ENCODE data around the gene TSHZ2. TPM values are rescaled to one million over a fixed set of nuclear protein-coding genes. Genes with fewer than 3 reads are reported as not detected.
A peak's percentile ranks its signal among the peaks of the same experiment; 100 is the strongest.

Gene TSHZ2
- total RNA-seq, 1 donor from 2014 or later: 0.06 TPM

GRCh38 chr20:53003420-53004154 lies 31.4 kb downstream of the TSHZ2 start:
- no peak for TF ChIP-seq CTCF (conservative IDR thresholded peaks at IDR 0.05; ENCODE audit: low read depth, low read length)
- peak; percentile 55 for DNase-seq (ENCODE audit: low read depth)
- H3K4me3 ChIP-seq (ENCODE audit: low read depth, low read length): no peak overlapping the region

GRCh38 chr20:53004267-53004813 lies 32.2 kb downstream of the TSHZ2 start:
- no peak overlapping the region for H3K4me3 ChIP-seq (ENCODE audit: low read depth, low read length)
- DNase-seq (ENCODE audit: low read depth): no peak
- TF ChIP-seq CTCF (conservative IDR thresholded peaks at IDR 0.05; ENCODE audit: low read depth, low read length): no peak

DNA sequence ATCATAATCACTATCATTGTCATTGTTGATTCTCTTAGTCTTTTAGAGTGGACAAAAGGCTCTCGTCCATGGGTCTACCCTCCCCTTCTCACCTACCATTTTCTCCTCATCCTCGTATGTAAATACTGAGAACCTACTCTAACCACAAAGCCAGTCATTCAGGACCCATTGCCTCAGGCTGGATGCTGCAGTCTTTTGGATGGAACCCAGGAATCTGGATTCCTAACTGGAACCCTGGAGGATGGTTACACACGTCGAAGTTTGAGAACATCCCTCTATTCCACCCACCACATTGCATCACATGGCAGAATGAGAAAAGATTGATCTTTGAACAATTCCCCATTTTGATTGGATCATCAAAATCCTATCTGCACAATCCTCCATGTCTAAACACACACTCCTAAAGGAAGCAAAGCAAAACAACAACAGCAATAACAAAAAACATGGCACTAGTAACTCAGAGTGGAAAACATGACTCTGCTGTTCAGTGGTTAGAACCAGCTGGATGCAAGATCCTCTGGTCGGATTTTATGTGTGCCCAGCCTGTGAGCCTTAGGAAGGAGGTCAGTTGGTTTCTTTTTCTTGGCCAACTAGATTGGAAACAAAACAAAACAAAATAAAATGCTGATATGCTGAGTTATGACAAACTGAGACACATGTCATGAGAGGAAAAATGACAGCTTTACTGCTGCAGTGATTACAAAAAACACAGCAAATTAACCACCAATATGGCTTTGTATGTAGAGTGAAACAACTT lies 38.0 kb downstream of the TSHZ2 start:
- DNase-seq (ENCODE audit: low read depth): no peak
- TF ChIP-seq CTCF (conservative IDR thresholded peaks at IDR 0.05; ENCODE audit: low read depth, low read length): no peak
- H3K4me3 ChIP-seq (ENCODE audit: low read depth, low read length): no peak overlapping the region

DNA sequence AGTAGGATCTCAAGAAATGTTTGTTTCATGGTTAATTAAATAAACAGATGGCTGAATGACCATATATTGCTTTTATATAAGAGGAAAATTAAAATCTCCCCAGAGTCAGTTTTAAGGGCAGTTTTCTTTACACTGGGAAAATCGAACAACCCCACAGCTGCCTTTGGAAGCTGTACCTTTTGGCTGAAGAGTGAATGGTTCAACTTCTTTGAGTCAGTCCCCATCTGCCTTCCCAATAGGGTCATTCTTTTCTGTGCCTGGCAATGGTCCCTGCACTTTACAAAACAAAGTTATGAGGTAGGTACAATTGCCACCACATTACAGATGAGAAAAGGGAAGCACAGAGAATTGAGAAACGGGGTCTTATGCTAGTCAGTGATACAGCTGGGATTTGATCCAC lies 39.5 kb downstream of the TSHZ2 start:
- no peak for TF ChIP-seq CTCF (conservative IDR thresholded peaks at IDR 0.05; ENCODE audit: low read depth, low read length)
- DNase-seq (ENCODE audit: low read depth): no peak
- H3K4me3 ChIP-seq (ENCODE audit: low read depth, low read length): no peak overlapping the region

DNA sequence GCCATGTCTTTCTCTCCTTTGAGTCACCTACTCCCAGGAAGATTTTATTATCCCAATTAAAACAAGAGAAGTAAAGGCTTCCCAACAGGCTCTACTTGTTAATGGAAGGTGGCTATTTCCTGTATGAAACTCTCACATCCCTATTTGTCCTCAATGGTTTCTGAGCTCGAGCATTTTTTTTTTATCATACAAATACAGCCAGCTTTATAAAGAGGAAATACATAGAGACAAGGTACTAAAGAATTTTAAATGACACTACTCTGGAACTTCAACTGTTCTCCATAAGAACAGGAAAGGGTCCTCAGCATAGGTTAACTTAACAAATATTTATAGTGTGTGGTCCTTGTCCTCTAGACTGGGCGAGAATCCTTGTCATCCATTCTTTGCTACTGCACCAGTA lies 41.0 kb downstream of the TSHZ2 start:
- TF ChIP-seq CTCF (conservative IDR thresholded peaks at IDR 0.05; ENCODE audit: low read depth, low read length): no peak
- DNase-seq (ENCODE audit: low read depth): no peak
- no peak overlapping the region for H3K4me3 ChIP-seq (ENCODE audit: low read depth, low read length)

DNA sequence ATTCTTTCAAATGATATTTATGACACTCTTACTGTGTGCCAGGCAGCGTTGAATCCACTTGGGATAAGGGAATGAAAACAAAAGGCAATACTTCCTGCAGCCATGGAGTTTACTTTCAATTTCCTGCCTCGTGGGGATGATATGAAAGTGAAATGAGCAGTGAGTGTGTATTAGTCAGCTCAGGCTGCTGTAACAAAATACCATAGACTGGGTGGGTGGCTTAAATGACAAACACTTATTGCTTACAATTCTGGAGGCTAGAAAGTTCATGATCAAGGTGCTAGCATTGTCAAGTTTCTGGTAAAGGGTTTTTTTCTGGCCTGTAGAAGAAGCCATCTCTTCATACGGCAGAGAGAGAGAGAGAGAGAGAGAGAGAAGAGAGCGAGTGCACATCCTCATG lies 41.7 kb downstream of the TSHZ2 start:
- TF ChIP-seq CTCF (conservative IDR thresholded peaks at IDR 0.05; ENCODE audit: low read depth, low read length): no peak
- no peak overlapping the region for H3K4me3 ChIP-seq (ENCODE audit: low read depth, low read length)

More for the DNA sequence above, 41.7 kb downstream of the TSHZ2 start:
- no peak for DNase-seq (ENCODE audit: low read depth)
